DND-41 (cell line): ENCODE measurements around the gene KLKB1.
A peak's percentile ranks its signal among the peaks of the same experiment; 100 is the strongest.

Experiments
- ATAC-seq: fragments of 200-7000 bp; cut with Tn5 transposase; 3 replicates; pipeline ENCODE4 v1.9.1; 2021; ENCODE audit warnings: low read depth; ENCODE audit not compliant: insufficient read depth
- DNase-seq: peaks from one replicate; pipeline ENCODE4 v3.0.0-alpha.2; 2020
- H2AFZ ChIP-seq: 2 replicates; pipeline ENCODE4 v1.6.0; 2012; ENCODE audit warnings: low read depth, low read length
- H3K27ac ChIP-seq: 2 replicates; pipeline ENCODE4 v1.5.1; 2012; ENCODE audit warnings: low read length, inconsistent platforms
- H3K27me3 ChIP-seq: fragments of 200-600 bp; sonication (generic); 2 replicates; pipeline ENCODE4 v1.6.0; 2012; ENCODE audit warnings: low read length, mild to moderate bottlenecking, inconsistent platforms; ENCODE audit not compliant: insufficient read depth, poor library complexity
- H3K36me3 ChIP-seq: 2 replicates; pipeline ENCODE4 v1.5.1; 2012; ENCODE audit warnings: low read length, inconsistent platforms; ENCODE audit not compliant: insufficient read depth
- H3K4me1 ChIP-seq: 2 replicates; pipeline ENCODE4 v1.5.1; 2012; ENCODE audit warnings: mild to moderate bottlenecking, low read length; ENCODE audit not compliant: insufficient read depth
- H3K4me2 ChIP-seq: 2 replicates; pipeline ENCODE4 v1.6.0; 2012; ENCODE audit warnings: mild to moderate bottlenecking, moderate library complexity, low read length, inconsistent platforms; ENCODE audit not compliant: insufficient read depth
- H3K4me3 ChIP-seq, 2 experiments: fragments of 200-600 bp in 1 of 2; shearing (Covaris generic) in 1 of 2; 2 replicates each; pipeline ENCODE4 v1.5.1; 2012 to 2016; ENCODE audit warnings: inconsistent platforms in 2 of 2, low read length in 2 of 2, mild to moderate bottlenecking in 2 of 2, low read depth in 1 of 2, moderate library complexity in 1 of 2
- H3K79me2 ChIP-seq: 2 replicates; pipeline ENCODE4 v1.6.0; 2012; ENCODE audit warnings: low read length, inconsistent platforms; ENCODE audit not compliant: insufficient read depth
- H3K9ac ChIP-seq: 2 replicates; pipeline ENCODE4 v1.6.0; 2012; ENCODE audit warnings: low read depth, mild to moderate bottlenecking, inconsistent platforms, low read length, moderate library complexity
- H3K9me3 ChIP-seq: 2 replicates; pipeline ENCODE4 v1.5.1; 2012; ENCODE audit warnings: low read length, moderate library complexity, mild to moderate bottlenecking, inconsistent platforms; ENCODE audit not compliant: insufficient read depth, severe bottlenecking
- H4K20me1 ChIP-seq: 2 replicates; pipeline ENCODE4 v1.6.0; 2012; ENCODE audit warnings: low read length; ENCODE audit not compliant: insufficient read depth
- CTCF ChIP-seq: IDR thresholded peaks from 2 replicates; pipeline ENCODE4 v1.5.1; 2012; ENCODE audit warnings: borderline replicate concordance, low read length, moderate library complexity, mild to moderate bottlenecking; ENCODE audit not compliant: poor library complexity, severe bottlenecking; ENCODE audit errors: extremely low read depth
- EZH2 ChIP-seq: IDR thresholded peaks from 3 replicates; pipeline ENCODE4 v1.6.1; 2012; ENCODE audit warnings: borderline replicate concordance, low read depth, mild to moderate bottlenecking, moderate library complexity, low read length, inconsistent platforms; ENCODE audit not compliant: severe bottlenecking

Gene KLKB1

DNA sequence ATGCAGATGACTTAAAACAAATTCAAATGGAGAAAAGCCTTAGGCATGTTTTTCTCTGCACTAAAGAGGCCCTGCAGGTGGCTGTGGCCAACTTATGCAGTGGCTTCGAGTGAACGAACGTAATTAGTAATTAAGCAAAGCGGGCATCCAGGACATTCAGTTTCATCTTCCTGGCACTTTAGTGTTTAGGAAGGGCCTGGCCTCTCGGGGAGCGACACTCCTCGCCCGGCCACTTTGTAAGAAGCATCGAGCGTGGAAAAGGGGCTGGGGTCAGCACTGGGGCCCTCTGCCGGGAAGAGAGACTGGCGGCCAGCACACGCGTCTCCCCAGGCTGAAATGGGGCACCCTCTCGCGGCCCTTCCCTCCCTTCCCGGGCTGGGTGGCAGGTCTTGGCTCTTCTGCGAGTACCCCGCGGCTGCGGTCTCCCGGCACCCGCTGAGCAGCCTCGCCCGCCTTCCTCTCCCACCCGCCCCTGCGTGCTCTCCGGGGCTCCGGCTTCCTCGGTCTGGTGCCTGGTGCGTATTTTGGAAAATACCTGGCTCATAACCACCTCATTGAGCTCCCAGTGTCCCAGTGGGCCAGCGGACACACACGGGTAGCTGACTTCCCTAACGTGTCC, 36.6 kb upstream of the KLKB1 start:
- Histone ChIP-seq H3K27me3 (no peaks in the 10 kb centered on the region), H3K4me2 (peak overlapping the region; percentile 84), H3K9ac (peak overlapping the region; percentile 99), H3K9me3 (no peaks in the 10 kb centered on the region), H3K27ac (peak overlapping the region; percentile 98), H3K79me2 (peaks cover 42% of the 10 kb centered on the region), H2AFZ (peak overlapping the region; percentile 94), H3K4me1 (peaks cover 34% of the 10 kb centered on the region), H3K36me3 (peaks cover 18% of the 10 kb centered on the region), H4K20me1 (no peaks in the 10 kb centered on the region), H3K4me3 (peak overlapping the region; percentile 88 to 97)
- ATAC-seq (peak; percentile 65), DNase-seq (peak; percentile 68)
- TF ChIP-seq EZH2 (no peak), CTCF (peak; percentile 22)

GRCh38 chr4:186191200-186192065, 35.9 kb upstream of the KLKB1 start, which contains the start of gene CYP4V2:
Gene CYP4V2 (plus strand): TSS chr4:186191567. CDS start chr4:186191824, 257 bp downstream.
- Histone ChIP-seq H3K9me3 (no peaks in the 10 kb centered on the region), H3K4me2 (peak within 1 kb of the TSS; percentile 84), H3K79me2 (peaks cover 42% of the 10 kb centered on the region), H3K4me3 (peak within 1 kb of the TSS; percentile 88 to 97), H3K27ac (peak within 1 kb of the TSS; percentile 98), H4K20me1 (no peaks in the 10 kb centered on the region), H2AFZ (peak within 1 kb of the TSS; percentile 94), H3K4me1 (peaks cover 34% of the 10 kb centered on the region), H3K9ac (peak within 1 kb of the TSS; percentile 99), H3K36me3 (peaks cover 23% of the 10 kb centered on the region), H3K27me3 (no peaks in the 10 kb centered on the region)
- TF ChIP-seq EZH2: no peak
- TF ChIP-seq CTCF: peak; percentile 49
- peak; percentile 84 for DNase-seq
- peak; percentile 79 for ATAC-seq

- no peaks in the 10 kb centered on the region for H3K27me3 ChIP-seq
- peak overlapping the region; percentile 84 for H3K4me2 ChIP-seq
- peak overlapping the region; percentile 98 for H3K27ac ChIP-seq
- peak overlapping the region; percentile 88 to 97 for H3K4me3 ChIP-seq
- peaks cover 34% of the 10 kb centered on the region for H3K4me1 ChIP-seq
- peaks cover 27% of the 10 kb centered on the region for H3K36me3 ChIP-seq
- peak overlapping the region; percentile 99 for H3K9ac ChIP-seq
- peak overlapping the region; percentile 94 for H2AFZ ChIP-seq
- peaks cover 42% of the 10 kb centered on the region for H3K79me2 ChIP-seq
- peak; percentile 68 for DNase-seq
- TF ChIP-seq CTCF: no peak
- no peak for TF ChIP-seq EZH2
- H4K20me1 ChIP-seq: no peaks in the 10 kb centered on the region
- peak; percentile 53 for ATAC-seq
- no peaks in the 10 kb centered on the region for H3K9me3 ChIP-seq
Measured at GRCh38 chr4:186192066-186192612, 35.2 kb upstream of the KLKB1 start.
